Vagina (tissue), 2 donors: ENCODE results near the gene NSUN3. TPM values are rescaled to one million over a fixed set of nuclear protein-coding genes. Genes with fewer than 3 reads are reported as not detected.
A peak's percentile ranks its signal among the peaks of the same experiment; 100 is the strongest.
"Not testable (repeated sequence)": the region's sequence is repeated elsewhere in the genome, so short reads cannot be mapped to it uniquely, and the experiment has no call there.

ENCODE experiments used
- DNase-seq, 2 donors: peaks; one replicate each; pipeline ENCODE4 v3.0.0-alpha.2; 2017; ENCODE audit errors: extremely low spot score in 2 of 2
- H3K27ac ChIP-seq: fragments of 200-600 bp; sonication (generic); one replicate; pipeline ENCODE4 v1.5.1; 2019
- H3K27me3 ChIP-seq: fragments of 200-600 bp; sonication (generic); one replicate; pipeline ENCODE4 v1.5.1; 2019
- H3K36me3 ChIP-seq, 2 donors: fragments of 200-600 bp; sonication (generic); one replicate each; pipeline ENCODE4 v1.5.1; 2017 to 2019
- H3K4me1 ChIP-seq: fragments of 200-600 bp; sonication (generic); one replicate; pipeline ENCODE4 v1.5.1; 2019
- H3K4me3 ChIP-seq, 2 donors: fragments of 200-600 bp; sonication (generic); 1 replicate in 1 of 2; 2 replicates in 1 of 2; pipeline ENCODE4 v1.5.1; 2016 to 2019
- H3K9me3 ChIP-seq: fragments of 200-600 bp; sonication (generic); one replicate; pipeline ENCODE4 v1.5.1; 2019
- CTCF ChIP-seq, 3 experiments: fragments of 450-650 bp in 2 of 3; fragments of 200-600 bp in 1 of 3; sonication (generic) in 1 of 3; IDR thresholded peaks; one replicate each; pipeline ENCODE4 v1.5.1; 2017 to 2019; ENCODE audit warnings: antibody characterized with exemption in 3 of 3, mild to moderate bottlenecking in 2 of 3, moderate library complexity in 2 of 3
- POLR2A ChIP-seq, 2 donors: fragments of 450-650 bp; IDR thresholded peaks; one replicate each; pipeline ENCODE4 v1.6.1; 2017; ENCODE audit warnings: antibody characterized with exemption in 2 of 2, mild to moderate bottlenecking in 2 of 2, moderate library complexity in 2 of 2
- POLR2AphosphoS5 ChIP-seq, 2 donors: sonication (generic); formaldehyde crosslinking; IDR thresholded peaks; one replicate each; pipeline ENCODE4 v1.9.0; 2017; ENCODE audit warnings: antibody characterized with exemption in 2 of 2, mild to moderate bottlenecking in 2 of 2, low read depth in 1 of 2; ENCODE audit not compliant: insufficient read depth in 1 of 2
- intact Hi-C: fragments of 100-400 bp; cut with DNase I; formaldehyde crosslinking; loops from one replicate; pipeline ENCODE4 v1.15.1; 2023
- total RNA-seq: library from RNA; depleted of rRNA; stranded (reverse); fragments of >200 nt; gene quantifications from one replicate; pipeline ENCODE4 v1.2.3, GENCODE V29; 2016

Gene NSUN3
- total RNA-seq, 1 donor from 2014 or later, result 15.7 TPM

DNA sequence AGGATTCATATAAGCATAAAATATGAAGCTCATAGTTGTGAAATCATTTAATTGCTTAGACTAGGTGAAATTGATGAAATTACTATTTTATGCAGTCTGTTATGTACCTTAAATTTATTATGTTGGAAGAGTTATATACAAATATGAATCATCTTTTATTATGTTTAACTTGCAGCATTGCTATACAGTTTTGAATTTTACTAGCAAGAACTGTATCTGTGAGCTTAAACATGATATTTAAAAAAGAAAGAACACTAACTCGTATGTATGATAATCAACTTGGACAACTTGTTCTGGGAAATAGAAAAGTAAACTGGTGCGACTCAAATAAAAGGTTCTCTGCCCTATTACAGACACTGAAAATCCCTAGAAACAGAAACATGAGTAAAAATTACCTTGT is 36.2 kb upstream of the NSUN3 start:
- DNase-seq, result no peak
- H3K4me3 ChIP-seq, result no peak overlapping the region
- no peaks in the 10 kb centered on the region for H3K36me3 ChIP-seq
- H3K4me1 ChIP-seq, result peaks cover 5% of the 10 kb centered on the region
- intact Hi-C loops, result no loop called here
- no peaks in the 10 kb centered on the region for H3K9me3 ChIP-seq
- TF ChIP-seq CTCF (IDR thresholded peaks at IDR 0.05), result no peak
- TF ChIP-seq POLR2AphosphoS5 (IDR thresholded peaks at IDR 0.05; ENCODE audit: insufficient read depth in 1 of 2, low read depth in 1 of 2), result no peak
- TF ChIP-seq POLR2A (IDR thresholded peaks at IDR 0.05), result no peak
- no peak overlapping the region for H3K27ac ChIP-seq
- H3K27me3 ChIP-seq, result no peaks in the 10 kb centered on the region

GRCh38 chr3:94028093-94028837 is 34.6 kb upstream of the NSUN3 start, which contains the start of gene STX19:
Gene STX19 (minus strand): TSS chr3:94028597. CDS start chr3:94015269, 13,328 bp downstream.
- H3K4me1 ChIP-seq, result peaks cover 5% of the 10 kb centered on the region
- peak within 1 kb of the TSS in 1 of 2 donors; percentile 22 for H3K4me3 ChIP-seq
- no peaks in the 10 kb centered on the region for H3K27me3 ChIP-seq
- intact Hi-C loops, result no loop called here
- no peak within 1 kb of the TSS for H3K27ac ChIP-seq
- TF ChIP-seq CTCF (IDR thresholded peaks at IDR 0.05), result no peak
- TF ChIP-seq POLR2AphosphoS5 (IDR thresholded peaks at IDR 0.05; ENCODE audit: insufficient read depth in 1 of 2, low read depth in 1 of 2), result peak in 1 of 2 donors; percentile 64
- no peak for TF ChIP-seq POLR2A (IDR thresholded peaks at IDR 0.05)
- no peaks in the 10 kb centered on the region for H3K36me3 ChIP-seq
- no peaks in the 10 kb centered on the region for H3K9me3 ChIP-seq
- no peak for DNase-seq

GRCh38 chr3:94036909-94037507 is 25.9 kb upstream of the NSUN3 start:
- TF ChIP-seq POLR2A (IDR thresholded peaks at IDR 0.05), result no peak
- TF ChIP-seq CTCF (IDR thresholded peaks at IDR 0.05), result peak in 1 of 3 experiments; percentile 10
- Histone ChIP-seq H3K4me3 (no peak overlapping the region), H3K27ac (no peak overlapping the region), H3K36me3 (no peaks in the 10 kb centered on the region), H3K9me3 (no peaks in the 10 kb centered on the region), H3K27me3 (no peaks in the 10 kb centered on the region), H3K4me1 (no peaks in the 10 kb centered on the region)
- no peak for DNase-seq
- intact Hi-C loops, result no loop called here

GRCh38 chr3:94043285-94043684 is 19.6 kb upstream of the NSUN3 start:
- no peaks in the 10 kb centered on the region for H3K4me1 ChIP-seq
- no peaks in the 10 kb centered on the region for H3K9me3 ChIP-seq
- no peak overlapping the region for H3K4me3 ChIP-seq
- H3K27ac ChIP-seq, result no peak overlapping the region
- DNase-seq, result no peak
- no peaks in the 10 kb centered on the region for H3K27me3 ChIP-seq
- peaks cover 0 to 15% of the 10 kb centered on the region in 2 donors for H3K36me3 ChIP-seq
- TF ChIP-seq CTCF (IDR thresholded peaks at IDR 0.05) (no peak), POLR2A (IDR thresholded peaks at IDR 0.05) (no peak), POLR2AphosphoS5 (IDR thresholded peaks at IDR 0.05; ENCODE audit: insufficient read depth in 1 of 2, low read depth in 1 of 2) (no peak)
- intact Hi-C loops, result no loop called here

- intact Hi-C loops, H3K27ac ChIP-seq, H3K27me3 ChIP-seq, H3K9me3 ChIP-seq, DNase-seq, H3K4me3 ChIP-seq, H3K4me1 ChIP-seq: not testable (repeated sequence)
- peaks cover 0 to 15% of the 10 kb centered on the region in 2 donors for H3K36me3 ChIP-seq
Observed at GRCh38 chr3:94044100-94044936, 18.5 kb upstream of the NSUN3 start.
